ELR (cell line): Measurements from ENCODE around the gene PACSIN1.
"Not testable (repeated sequence)": the region's sequence is repeated elsewhere in the genome, so short reads cannot be mapped to it uniquely, and the experiment has no call there.

ENCODE experiments used
- DNase-seq: peaks from one replicate; pipeline ENCODE4 v3.0.0-alpha.2; 2015; ENCODE audit warnings: low read depth

Gene PACSIN1

GRCh38 chr6:34485321-34486060 is 19.6 kb downstream of the PACSIN1 start:
- no peak for DNase-seq

- no peak for DNase-seq
These were observed 20.3 kb downstream of the PACSIN1 start for GRCh38 chr6:34486106-34486740.

- not testable (repeated sequence) for DNase-seq
These were observed 21.0 kb downstream of the PACSIN1 start for GRCh38 chr6:34486886-34487285.

GRCh38 chr6:34487536-34487935 is 21.7 kb downstream of the PACSIN1 start:
- DNase-seq, result no peak

- no peak for DNase-seq
These were observed 23.4 kb downstream of the PACSIN1 start for GRCh38 chr6:34489207-34489805.

GRCh38 chr6:34490390-34491090 is 24.7 kb downstream of the PACSIN1 start:
- no peak for DNase-seq

- no peak for DNase-seq
These were observed 25.2 kb downstream of the PACSIN1 start for GRCh38 chr6:34491091-34491430.

- DNase-seq, result no peak
These were observed 27.5 kb downstream of the PACSIN1 start for GRCh38 chr6:34493344-34493743.

- no peak for DNase-seq
These were observed 29.1 kb downstream of the PACSIN1 start for GRCh38 chr6:34494973-34495372.

GRCh38 chr6:34496103-34496685 is 30.3 kb downstream of the PACSIN1 start:
- DNase-seq, result no peak

GRCh38 chr6:34497411-34497810 is 31.5 kb downstream of the PACSIN1 start:
- no peak for DNase-seq

- DNase-seq, result no peak
These were observed 40.8 kb downstream of the PACSIN1 start for GRCh38 chr6:34506718-34507117.

GRCh38 chr6:34508425-34508824 is 42.5 kb downstream of the PACSIN1 start:
- peak; percentile 36 for DNase-seq

- no peak for DNase-seq
These were observed 43.9 kb downstream of the PACSIN1 start for GRCh38 chr6:34509782-34510181.

GRCh38 chr6:34510299-34510698 is 44.4 kb downstream of the PACSIN1 start:
- DNase-seq, result no peak

- DNase-seq, result no peak
These were observed 45.5 kb downstream of the PACSIN1 start for GRCh38 chr6:34511214-34511914.

- DNase-seq, result no peak
These were observed 46.2 kb downstream of the PACSIN1 start for GRCh38 chr6:34511915-34512737.

GRCh38 chr6:34512738-34513115 is 46.9 kb downstream of the PACSIN1 start:
- no peak for DNase-seq

- DNase-seq, result no peak
These were observed 47.8 kb downstream of the PACSIN1 start for GRCh38 chr6:34513646-34514045.

GRCh38 chr6:34514112-34514511 is 48.2 kb downstream of the PACSIN1 start:
- DNase-seq, result no peak
